ENCODE measurements around the gene SLC3A2. TPM values are rescaled to one million over a fixed set of nuclear protein-coding genes. Genes with fewer than 3 reads are reported as not detected.
A peak's percentile ranks its signal among the peaks of the same experiment; 100 is the strongest.

Gene SLC3A2
- total RNA-seq, 6 donors from 2014 or later: 120 to 236 (median 179) TPM

- ATAC-seq (ENCODE audit: low FRiP score in 2 of 2): no peak
- TF ChIP-seq POLR2AphosphoS5 (IDR thresholded peaks at IDR 0.05) (no peak), POLR2A (IDR thresholded peaks at IDR 0.05) (no peak), CTCF (IDR thresholded peaks at IDR 0.05) (no peak), EP300 (IDR thresholded peaks at IDR 0.05) (no peak)
- no peaks in the 10 kb centered on the region for H3K9me3 ChIP-seq
- DNase-seq: no peak
- H3K4me3 ChIP-seq: no peak overlapping the region
- no peak overlapping the region for H3K27ac ChIP-seq
- H3K4me1 ChIP-seq: peaks cover 14 to 18% (median 16%) of the 10 kb centered on the region in 4 donors
- no peaks in the 10 kb centered on the region for H3K27me3 ChIP-seq
- WGBS, 2 donors: 89 to 93% methylated on average over 6 of the region's 6 CpGs
- H3K36me3 ChIP-seq: no peaks in the 10 kb centered on the region
Measured at GRCh38 chr11:62876712-62877111, 4.0 kb upstream of the SLC3A2 start.

- peaks cover 35 to 44% (median 37%) of the 10 kb centered on the region in 4 donors for H3K4me1 ChIP-seq
- H3K27me3 ChIP-seq: no peaks in the 10 kb centered on the region
- peak overlapping the region in 2 of 4 donors; percentile 69 to 81 for H3K4me3 ChIP-seq
- no peaks in the 10 kb centered on the region for H3K9me3 ChIP-seq
- peak overlapping the region; percentile 97 to 99 (median 98) for H3K27ac ChIP-seq
- ATAC-seq (ENCODE audit: low FRiP score in 2 of 2): no peak
- DNase-seq: no peak
- TF ChIP-seq POLR2A (IDR thresholded peaks at IDR 0.05) (no peak), EP300 (IDR thresholded peaks at IDR 0.05) (peak in 1 of 4 donors; percentile 48), CTCF (IDR thresholded peaks at IDR 0.05) (no peak), POLR2AphosphoS5 (IDR thresholded peaks at IDR 0.05) (peak in 1 of 2 donors; percentile 13)
- 53 to 75% methylated on average over 6 to 7 of the region's 7 CpGs for WGBS, 2 donors
- peaks cover 15 to 23% (median 19%) of the 10 kb centered on the region in 4 donors for H3K36me3 ChIP-seq
Measured at GRCh38 chr11:62879235-62879978, 1.3 kb upstream of the SLC3A2 start.

DNA sequence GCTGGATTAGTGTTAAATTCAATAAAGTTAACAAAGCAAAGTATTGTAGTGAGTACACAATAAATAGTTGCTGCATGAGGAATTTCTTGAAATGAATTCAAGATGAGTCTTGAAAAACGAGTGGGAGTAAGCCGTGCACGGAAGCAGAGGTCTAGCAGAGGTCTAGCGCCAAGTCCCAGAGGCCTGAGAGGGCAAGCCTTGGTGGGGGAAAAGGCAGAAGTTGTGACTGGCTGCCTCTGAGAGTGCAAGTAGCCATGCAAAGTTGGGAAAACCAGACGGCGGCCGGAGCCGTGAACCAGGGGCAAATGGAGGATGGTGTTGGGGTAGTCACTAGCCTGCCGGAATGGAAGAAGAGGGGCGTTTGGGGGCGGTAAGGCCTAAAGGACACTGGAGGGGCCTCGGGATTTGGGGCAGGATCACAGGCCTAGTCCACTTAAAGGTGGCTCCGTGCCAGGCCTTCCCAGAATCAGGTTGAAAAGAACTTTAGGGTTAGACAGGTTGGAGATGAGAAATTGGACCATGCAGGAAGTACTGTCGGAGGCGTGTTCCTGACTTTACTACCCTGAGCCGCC lies 379 bp upstream of the SLC3A2 start:
- whole genome bisulfite sequencing, 2 donors: 0% methylated on average over 13 to 16 of the region's 16 CpGs
- peak overlapping the region; percentile 69 to 99 (median 88) for H3K4me3 ChIP-seq
- H3K4me1 ChIP-seq: peaks cover 42 to 53% (median 45%) of the 10 kb centered on the region in 4 donors
- DNase-seq (peak in 1 of 2 donors; percentile 60), ATAC-seq (ENCODE audit: low FRiP score in 2 of 2) (peak; percentile 56 to 72)
- TF ChIP-seq CTCF (IDR thresholded peaks at IDR 0.05): no peak
- no peaks in the 10 kb centered on the region for H3K9me3 ChIP-seq
- no peaks in the 10 kb centered on the region for H3K27me3 ChIP-seq
- H3K36me3 ChIP-seq: peaks cover 20 to 32% (median 27%) of the 10 kb centered on the region in 4 donors
- peak overlapping the region; percentile 97 to 99 (median 98) for H3K27ac ChIP-seq

DNA sequence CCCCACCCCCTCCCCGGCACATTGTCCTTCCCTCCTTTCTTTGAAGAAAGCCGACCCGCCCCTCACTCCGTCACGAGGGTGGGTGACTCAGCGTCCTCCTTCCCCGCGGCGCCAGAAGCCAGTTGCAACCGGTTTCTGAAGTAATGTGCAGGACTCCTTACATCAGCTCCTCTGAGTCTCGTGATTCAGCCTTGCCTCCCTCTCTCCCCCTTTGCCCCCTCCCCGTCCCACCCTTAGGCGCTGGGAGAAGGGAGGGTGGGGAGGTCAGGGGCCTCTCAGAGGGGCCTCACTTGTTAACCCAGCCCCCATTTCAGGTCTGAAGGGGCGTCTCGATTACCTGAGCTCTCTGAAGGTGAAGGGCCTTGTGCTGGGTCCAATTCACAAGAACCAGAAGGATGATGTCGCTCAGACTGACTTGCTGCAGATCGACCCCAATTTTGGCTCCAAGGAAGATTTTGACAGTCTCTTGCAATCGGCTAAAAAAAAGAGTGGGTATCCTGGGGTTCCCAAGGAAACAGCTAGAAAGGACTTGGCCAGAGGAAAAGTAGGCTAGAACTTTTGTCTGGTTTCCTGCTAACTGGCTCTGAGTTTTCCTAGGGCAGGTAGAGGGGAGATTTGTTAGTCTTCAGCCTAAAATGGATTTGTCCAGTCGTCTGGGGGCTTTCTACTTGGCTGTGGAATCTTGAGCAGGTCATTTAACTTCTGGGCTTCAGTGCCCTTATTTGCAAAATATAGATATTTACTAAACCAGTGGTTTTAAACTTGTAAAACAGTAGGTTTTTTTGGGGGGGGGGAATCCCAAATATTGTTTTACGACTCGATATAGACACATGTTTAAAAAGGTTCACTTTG lies 1.1 kb downstream of the SLC3A2 start:
- TF ChIP-seq POLR2AphosphoS5 (IDR thresholded peaks at IDR 0.05): peak; percentile 53 to 87
- peak in 2 of 4 donors; percentile 77 to 97 for TF ChIP-seq EP300 (IDR thresholded peaks at IDR 0.05)
- TF ChIP-seq CTCF (IDR thresholded peaks at IDR 0.05): no peak

More for the DNA sequence above, 1.1 kb downstream of the SLC3A2 start:
- no peaks in the 10 kb centered on the region for H3K9me3 ChIP-seq
- WGBS, 2 donors: 5 to 8% methylated on average over 8 to 21 of the region's 21 CpGs
- ATAC-seq (ENCODE audit: low FRiP score in 2 of 2): peak; percentile 88 to 89
- H3K36me3 ChIP-seq: peaks cover 33 to 47% (median 42%) of the 10 kb centered on the region in 4 donors
- H3K4me1 ChIP-seq: peaks cover 49 to 66% (median 56%) of the 10 kb centered on the region in 4 donors
- no peaks in the 10 kb centered on the region for H3K27me3 ChIP-seq
- H3K27ac ChIP-seq: peak overlapping the region; percentile 97 to 99 (median 98)
- H3K4me3 ChIP-seq: peak overlapping the region; percentile 69 to 99 (median 88)
- peak in 1 of 2 donors; percentile 95 for DNase-seq

All from upper lobe of left lung (tissue), 6 donors.